Neural cell (in vitro differentiated cells): Measurements from ENCODE around the gene TRIM25. TPM values are rescaled to one million over a fixed set of nuclear protein-coding genes. Genes with fewer than 3 reads are reported as not detected.

Source experiments
- H2AFZ ChIP-seq: fragments of 200-600, 300-800 bp; sonication (generic), shearing (Covaris generic); 2 replicates; pipeline ENCODE4 v1.6.0; 2014; ENCODE audit warnings: low read depth, mild to moderate bottlenecking, antibody characterized with exemption, low read length, moderate library complexity
- H3F3A ChIP-seq: fragments of 200-600 bp; shearing (Covaris generic); 2 replicates; pipeline ENCODE4 v1.6.1; 2016; ENCODE audit warnings: mild to moderate bottlenecking, moderate library complexity, mixed read lengths, antibody characterized with exemption, low read length; ENCODE audit not compliant: insufficient read depth, poor library complexity, severe bottlenecking
- H3K27ac ChIP-seq: fragments of 200-600, 300-800 bp; sonication (generic), shearing (Covaris generic); 2 replicates; pipeline ENCODE4 v1.5.1; 2014; ENCODE audit warnings: mild to moderate bottlenecking, low read length, moderate library complexity
- H3K27me3 ChIP-seq: fragments of 300-800, 200-600 bp; sonication (generic), shearing (Covaris generic); 2 replicates; pipeline ENCODE4 v1.6.0; 2014; ENCODE audit warnings: mild to moderate bottlenecking, low read depth, low read length, moderate library complexity; ENCODE audit not compliant: insufficient read depth
- H3K36me3 ChIP-seq: fragments of 300-800, 200-600 bp; sonication (generic), shearing (Covaris generic); 2 replicates; pipeline ENCODE4 v1.5.1; 2014; ENCODE audit warnings: mild to moderate bottlenecking, antibody characterized with exemption, low read length, moderate library complexity; ENCODE audit not compliant: insufficient read depth
- H3K4me2 ChIP-seq: fragments of 300-800, 200-600 bp; sonication (generic), shearing (Covaris generic); 2 replicates; pipeline ENCODE4 v1.6.0; 2014; ENCODE audit warnings: mild to moderate bottlenecking, low read length
- H3K4me3 ChIP-seq: fragments of 300-800, 200-600 bp; sonication (generic), shearing (Covaris generic); 2 replicates; pipeline ENCODE4 v1.5.1; 2014; ENCODE audit warnings: mild to moderate bottlenecking, low read length, moderate library complexity
- H3K79me2 ChIP-seq: fragments of 200-600 bp; shearing (Covaris generic); replicated peaks from 2 replicates; pipeline ENCODE4 v1.6.0; 2014; ENCODE audit warnings: mild to moderate bottlenecking, low read length, moderate library complexity; ENCODE audit not compliant: insufficient read depth
- H3K9ac ChIP-seq: fragments of 300-800, 200-600 bp; sonication (generic), shearing (Covaris generic); 2 replicates; pipeline ENCODE4 v1.6.1; 2016; ENCODE audit warnings: mild to moderate bottlenecking, low read length, mixed read lengths
- H3K9me2 ChIP-seq: fragments of 200-600 bp; shearing (Covaris generic); 2 replicates; pipeline ENCODE4 v1.6.1; 2016; ENCODE audit warnings: mild to moderate bottlenecking, low read length, mixed read lengths; ENCODE audit not compliant: insufficient read depth
- H3K9me3 ChIP-seq: fragments of 200-600, 300-800 bp; sonication (generic), shearing (Covaris generic); 2 replicates; pipeline ENCODE4 v1.6.1; 2016; ENCODE audit warnings: mild to moderate bottlenecking, mixed run types, low read length, moderate library complexity, mixed read lengths
- H4K20me1 ChIP-seq: fragments of 200-600 bp; shearing (Covaris generic); 2 replicates; pipeline ENCODE4 v1.6.1; 2016; ENCODE audit warnings: mild to moderate bottlenecking, mixed run types; ENCODE audit not compliant: insufficient read depth
- EP300 ChIP-seq: fragments of 450-650 bp; conservative IDR thresholded peaks from 2 replicates; pipeline ENCODE4 v1.6.1; 2014; ENCODE audit warnings: antibody characterized with exemption, mild to moderate bottlenecking, moderate library complexity; ENCODE audit not compliant: poor library complexity, severe bottlenecking
- EZH2 ChIP-seq: fragments of 200-600, 300-800 bp; shearing (Covaris generic), sonication (generic); IDR thresholded peaks from 2 replicates; pipeline ENCODE4 v1.6.1; 2014; ENCODE audit warnings: antibody characterized with exemption, low read length, borderline replicate concordance, mild to moderate bottlenecking; ENCODE audit not compliant: insufficient read depth, poor library complexity, severe bottlenecking
- MXI1 ChIP-seq: fragments of 450-650 bp; conservative IDR thresholded peaks from 2 replicates; pipeline ENCODE4 v1.6.1; 2014; ENCODE audit warnings: antibody characterized with exemption, mild to moderate bottlenecking; ENCODE audit not compliant: poor library complexity, severe bottlenecking
- POLR2AphosphoS5 ChIP-seq: IDR thresholded peaks from 2 replicates; pipeline ENCODE4 v1.6.1; 2012
- RAD21 ChIP-seq: fragments of 450-650 bp; conservative IDR thresholded peaks from 2 replicates; pipeline ENCODE4 v1.6.1; 2014; ENCODE audit warnings: antibody characterized with exemption, mild to moderate bottlenecking, moderate library complexity
- REST ChIP-seq: IDR thresholded peaks from 2 replicates; pipeline ENCODE4 v1.6.1; 2012; ENCODE audit warnings: borderline replicate concordance
- SMC3 ChIP-seq: fragments of 450-650 bp; conservative IDR thresholded peaks from 2 replicates; pipeline ENCODE4 v1.6.1; 2014; ENCODE audit warnings: antibody characterized with exemption, mild to moderate bottlenecking, moderate library complexity; ENCODE audit not compliant: poor library complexity
- polyA plus RNA-seq: library from polyadenylated mRNA; depleted of rRNA; stranded (reverse); fragments of >200 nt; gene quantifications from 2 replicates; pipeline ENCODE4 v1.2.3, GENCODE V29; 2014
- TF ChIP-seq, protein P1 (sequence below): fragments of 450-650 bp; IDR thresholded peaks from 2 replicates; pipeline ENCODE4 v1.5.1; 2014; ENCODE audit warnings: antibody characterized with exemption, mild to moderate bottlenecking, moderate library complexity; ENCODE audit not compliant: poor library complexity, severe bottlenecking

TRIM25 gene
- polyA plus RNA-seq, 1 donor from 2014 or later = 1.7 TPM

DNA sequence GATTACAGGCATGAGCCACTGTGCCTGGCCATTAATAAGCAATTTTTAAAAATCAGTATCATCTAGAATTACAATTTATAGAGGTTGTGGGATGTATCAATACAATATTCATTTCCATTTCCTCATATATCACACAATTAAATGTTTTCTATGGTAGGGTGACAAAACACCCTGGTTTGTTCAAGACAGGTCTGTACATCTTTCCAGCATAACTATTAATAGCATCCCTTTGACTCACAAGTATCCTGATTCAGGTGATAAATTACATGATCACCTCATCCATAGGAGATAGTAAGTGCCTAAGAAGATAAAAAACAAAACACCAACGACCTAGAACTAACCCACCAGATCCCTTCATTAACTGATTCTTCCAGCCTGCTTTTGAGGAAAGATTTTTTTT is 33.9 kb upstream of the TRIM25 start:
- no peaks in the 10 kb centered on the region for H3F3A ChIP-seq
- H4K20me1 ChIP-seq = no peaks in the 10 kb centered on the region
- H3K9me2 ChIP-seq = no peaks in the 10 kb centered on the region
- no peak overlapping the region for H3K4me3 ChIP-seq
- H3K36me3 ChIP-seq = peaks cover 8% of the 10 kb centered on the region
- H3K9me3 ChIP-seq = no peaks in the 10 kb centered on the region
- no peaks in the 10 kb centered on the region for H3K79me2 ChIP-seq
- H2AFZ ChIP-seq = no peak overlapping the region
- no peak overlapping the region for H3K27ac ChIP-seq
- no peaks in the 10 kb centered on the region for H3K27me3 ChIP-seq
- TF ChIP-seq RAD21 (no peak), EP300 (no peak), MXI1 (no peak), EZH2 (no peak), SMC3 (no peak), POLR2AphosphoS5 (no peak)
- TF ChIP-seq, protein P1, sequence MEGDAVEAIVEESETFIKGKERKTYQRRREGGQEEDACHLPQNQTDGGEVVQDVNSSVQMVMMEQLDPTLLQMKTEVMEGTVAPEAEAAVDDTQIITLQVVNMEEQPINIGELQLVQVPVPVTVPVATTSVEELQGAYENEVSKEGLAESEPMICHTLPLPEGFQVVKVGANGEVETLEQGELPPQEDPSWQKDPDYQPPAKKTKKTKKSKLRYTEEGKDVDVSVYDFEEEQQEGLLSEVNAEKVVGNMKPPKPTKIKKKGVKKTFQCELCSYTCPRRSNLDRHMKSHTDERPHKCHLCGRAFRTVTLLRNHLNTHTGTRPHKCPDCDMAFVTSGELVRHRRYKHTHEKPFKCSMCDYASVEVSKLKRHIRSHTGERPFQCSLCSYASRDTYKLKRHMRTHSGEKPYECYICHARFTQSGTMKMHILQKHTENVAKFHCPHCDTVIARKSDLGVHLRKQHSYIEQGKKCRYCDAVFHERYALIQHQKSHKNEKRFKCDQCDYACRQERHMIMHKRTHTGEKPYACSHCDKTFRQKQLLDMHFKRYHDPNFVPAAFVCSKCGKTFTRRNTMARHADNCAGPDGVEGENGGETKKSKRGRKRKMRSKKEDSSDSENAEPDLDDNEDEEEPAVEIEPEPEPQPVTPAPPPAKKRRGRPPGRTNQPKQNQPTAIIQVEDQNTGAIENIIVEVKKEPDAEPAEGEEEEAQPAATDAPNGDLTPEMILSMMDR = no peak
- no peak overlapping the region for H3K9ac ChIP-seq
- no peak overlapping the region for H3K4me2 ChIP-seq

- Histone ChIP-seq H3K9ac (no peak overlapping the region), H3K79me2 (no peaks in the 10 kb centered on the region), H3K27ac (no peak overlapping the region), H3K36me3 (peaks cover 8% of the 10 kb centered on the region), H2AFZ (no peak overlapping the region), H3F3A (no peaks in the 10 kb centered on the region), H3K4me3 (no peak overlapping the region), H3K9me2 (no peaks in the 10 kb centered on the region), H3K9me3 (no peaks in the 10 kb centered on the region), H4K20me1 (no peaks in the 10 kb centered on the region), H3K27me3 (no peaks in the 10 kb centered on the region), H3K4me2 (no peak overlapping the region)
- TF ChIP-seq REST (no peak), EP300 (no peak), POLR2AphosphoS5 (no peak)
These were observed 32.2 kb upstream of the TRIM25 start for GRCh38 chr17:56945938-56946505.
